Subcutaneous adipose tissue (tissue), 4 donors: ENCODE results near the gene HFM1. TPM values are rescaled to one million over a fixed set of nuclear protein-coding genes. Genes with fewer than 3 reads are reported as not detected.

ENCODE experiments used
- CTCF ChIP-seq: fragments of 450-650 bp; IDR thresholded peaks from one replicate; pipeline ENCODE4 v1.5.1; 2016; ENCODE audit warnings: low read depth, mild to moderate bottlenecking, control low read depth, antibody characterized with exemption, moderate library complexity
- total RNA-seq, 4 donors: library from RNA; depleted of rRNA; stranded (reverse); fragments of >200 nt; gene quantifications; one replicate each; pipeline ENCODE4 v1.1.0, GENCODE V29; 2016

The HFM1 gene
- total RNA-seq, 4 donors from 2014 or later, result 0.38 to 3.8 (median 1.1) TPM

GRCh38 chr1:91412371-91412770 lies 7.7 kb upstream of the HFM1 start:
- TF ChIP-seq CTCF, result no peak

- no peak for TF ChIP-seq CTCF
Observed at GRCh38 chr1:91406773-91407389, 2.2 kb upstream of the HFM1 start.

GRCh38 chr1:91402023-91402422 lies 2.6 kb downstream of the HFM1 start:
- no peak for TF ChIP-seq CTCF

- no peak for TF ChIP-seq CTCF
Observed at GRCh38 chr1:91400133-91400725, 4.4 kb downstream of the HFM1 start.

- no peak for TF ChIP-seq CTCF
Observed at GRCh38 chr1:91398291-91398690, 6.3 kb downstream of the HFM1 start.

- TF ChIP-seq CTCF, result no peak
Observed at GRCh38 chr1:91397605-91398004, 7.0 kb downstream of the HFM1 start.

- no peak for TF ChIP-seq CTCF
Observed at GRCh38 chr1:91393042-91393441, 11.6 kb downstream of the HFM1 start.
